Measurements from ENCODE around the gene CALD1. TPM values are rescaled to one million over a fixed set of nuclear protein-coding genes. Genes with fewer than 3 reads are reported as not detected.
"Not testable (repeated sequence)": the region's sequence is repeated elsewhere in the genome, so short reads cannot be mapped to it uniquely, and the experiment has no call there.

The CALD1 gene
- total RNA-seq, 2 donors from 2014 or later = 1,459 to 1,514 TPM

GRCh38 chr7:134948246-134948645, 168.8 kb downstream of the CALD1 start:
- DNase-seq (ENCODE audit: low spot score) = no peak
- intact Hi-C loops (cut with DNase I) = no loop called here

GRCh38 chr7:134948736-134949135, 169.3 kb downstream of the CALD1 start:
- intact Hi-C loops (cut with DNase I) = no loop called here
- DNase-seq (ENCODE audit: low spot score) = no peak

- intact Hi-C loops (cut with DNase I) = no loop called here
Observed at GRCh38 chr7:134949171-134949570, 169.7 kb downstream of the CALD1 start.

GRCh38 chr7:134954197-134955082, 175.0 kb downstream of the CALD1 start:
- DNase-seq (ENCODE audit: low spot score) = no peak
- intact Hi-C loops (cut with DNase I) = loop anchor here (5.0 to 10.0 kb wide), 2 partner anchors 260 to 267 kb away; no protein-coding TSS in a partner anchor

More at GRCh38 chr7:134949171-134949570, 169.7 kb downstream of the CALD1 start:
- no peak for DNase-seq (ENCODE audit: low spot score)

- DNase-seq (ENCODE audit: low spot score) = no peak
- intact Hi-C loops (cut with DNase I) = loop anchor here in 1 of 2 donors (10.0 kb wide), 1 partner anchor 262 kb away; no protein-coding TSS in a partner anchor
Observed at GRCh38 chr7:134957005-134957404, 177.6 kb downstream of the CALD1 start.

- intact Hi-C loops (cut with DNase I) = loop anchor here in 1 of 2 donors (10.0 kb wide), 1 partner anchor 265 kb away; no protein-coding TSS in a partner anchor
- DNase-seq (ENCODE audit: low spot score) = no peak
Observed at GRCh38 chr7:134959810-134960209, 180.4 kb downstream of the CALD1 start.

GRCh38 chr7:134962270-134962780, 182.9 kb downstream of the CALD1 start:
- no peak for DNase-seq (ENCODE audit: low spot score)
- intact Hi-C loops (cut with DNase I) = no loop called here

GRCh38 chr7:134963036-134963435, 183.6 kb downstream of the CALD1 start:
- intact Hi-C loops (cut with DNase I) = no loop called here
- DNase-seq (ENCODE audit: low spot score) = no peak

GRCh38 chr7:134966691-134967090, 187.3 kb downstream of the CALD1 start:
- intact Hi-C loops (cut with DNase I) = no loop called here
- no peak for DNase-seq (ENCODE audit: low spot score)

- intact Hi-C loops (cut with DNase I) = no loop called here
- DNase-seq (ENCODE audit: low spot score) = no peak
Observed at GRCh38 chr7:134968110-134968509, 188.7 kb downstream of the CALD1 start.

GRCh38 chr7:134981645-134982044, 202.2 kb downstream of the CALD1 start:
- intact Hi-C loops (cut with DNase I) = loop anchor here in 1 of 2 donors (10.0 kb wide), 1 partner anchor 183 kb away; no protein-coding TSS in a partner anchor
- DNase-seq (ENCODE audit: low spot score) = not testable (repeated sequence)

GRCh38 chr7:134985894-134986362, 206.5 kb downstream of the CALD1 start:
- intact Hi-C loops (cut with DNase I) = loop anchor here (5.0 to 10.0 kb wide), 2 partner anchors 179 to 181 kb away; no protein-coding TSS in a partner anchor
- DNase-seq (ENCODE audit: low spot score) = no peak

GRCh38 chr7:134986363-134987251, 207.2 kb downstream of the CALD1 start, which contains the start of gene AGBL3:
AGBL3 (plus strand) TSS chr7:134986508; CDS start chr7:134987934, 1,426 bp downstream.
- intact Hi-C loops (cut with DNase I) = loop anchor here (5.0 to 10.0 kb wide), 2 partner anchors 178 to 181 kb away; no protein-coding TSS in a partner anchor
- DNase-seq (ENCODE audit: low spot score) = peak; percentile 99

- DNase-seq (ENCODE audit: low spot score) = no peak
- intact Hi-C loops (cut with DNase I) = loop anchor here (5.0 to 10.0 kb wide), 2 partner anchors 177 to 179 kb away; no protein-coding TSS in a partner anchor
Observed at GRCh38 chr7:134988161-134988560, 208.7 kb downstream of the CALD1 start.

- intact Hi-C loops (cut with DNase I) = no loop called here
Observed at GRCh38 chr7:134991469-134992339, 212.3 kb downstream of the CALD1 start.

GRCh38 chr7:134992626-134993179, 213.3 kb downstream of the CALD1 start:
- intact Hi-C loops (cut with DNase I) = no loop called here
- no peak for DNase-seq (ENCODE audit: low spot score)

More at GRCh38 chr7:134991469-134992339, 212.3 kb downstream of the CALD1 start:
- no peak for DNase-seq (ENCODE audit: low spot score)

GRCh38 chr7:134993877-134994456, 214.5 kb downstream of the CALD1 start:
- intact Hi-C loops (cut with DNase I) = no loop called here
- no peak for DNase-seq (ENCODE audit: low spot score)

Data from posterior vena cava (tissue), 2 donors.